ENCODE results near the gene MSANTD3. TPM values are rescaled to one million over a fixed set of nuclear protein-coding genes. Genes with fewer than 3 reads are reported as not detected.
"Not testable (repeated sequence)": the region's sequence is repeated elsewhere in the genome, so short reads cannot be mapped to it uniquely, and the experiment has no call there.

The MSANTD3 gene
- total and polyA plus RNA-seq, 7 experiments from 2014 or later, result 3.5 to 13.4 (median 7.5) TPM

DNA sequence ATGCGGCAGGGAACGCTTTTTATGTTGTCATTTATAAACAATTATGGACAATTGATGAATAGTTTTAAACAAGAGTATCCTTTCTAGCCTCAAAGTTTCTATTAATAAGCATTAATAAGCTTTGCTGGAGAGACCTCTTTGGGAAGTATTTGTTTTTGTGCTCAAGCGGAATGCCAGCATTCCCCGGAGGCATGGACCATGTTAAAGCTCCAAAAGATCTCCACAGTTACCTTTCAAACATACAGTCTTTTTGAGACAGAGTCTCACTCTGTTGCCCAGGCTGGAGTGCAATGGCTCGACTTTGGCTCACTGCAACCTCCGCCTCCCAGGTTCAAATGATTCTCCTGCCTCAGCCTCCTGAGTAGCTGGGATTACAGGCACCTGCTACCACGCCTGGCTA is 9.6 kb downstream of the MSANTD3 start:
- H3K36me3 ChIP-seq (ENCODE audit: control insufficient read depth in 2 of 3, insufficient read depth in 3 of 3, low read length in 3 of 3), result no peaks in the 10 kb centered on the region
- peak overlapping the region in 1 of 9 donors; percentile 63 for H3K27ac Mint-ChIP-seq
- no peak for ATAC-seq
- no peaks in the 10 kb centered on the region for H3K9me3 ChIP-seq (ENCODE audit: control insufficient read depth in 2 of 3, low read length in 3 of 3)
- H3K4me1 Mint-ChIP-seq, result peaks cover 2 to 18% (median 6%) of the 10 kb centered on the region in 7 donors
- H3K4me3 Mint-ChIP-seq, result no peak overlapping the region
- no peaks in the 10 kb centered on the region for H3K9me3 Mint-ChIP-seq
- H3K27me3 Mint-ChIP-seq, result no peaks in the 10 kb centered on the region
- H3K27me3 ChIP-seq (ENCODE audit: control insufficient read depth in 2 of 2, insufficient read depth in 2 of 2, low read length in 2 of 2), result no peaks in the 10 kb centered on the region
- peaks cover 0 to 7% (median 0%) of the 10 kb centered on the region in 5 donors for H3K36me3 Mint-ChIP-seq
- no peaks in the 10 kb centered on the region for H3K4me1 ChIP-seq (ENCODE audit: control insufficient read depth in 2 of 2, insufficient read depth in 2 of 2, low read length in 2 of 2)
- H3K4me3 ChIP-seq (ENCODE audit: low read length), result no peak overlapping the region
- no peak overlapping the region for H3K27ac ChIP-seq (ENCODE audit: low read depth, low read length)
- POLR2A ChIA-PET, result no interaction called here
- no peak for DNase-seq
- intact Hi-C loops (cut with micrococcal nuclease), result loop anchor here (5.0 to 10.0 kb wide), 3 partner anchors 161 to 629 kb away; partner anchors contain the start of gene NR4A3 (in 1 of the 2)
- CTCF ChIA-PET, result interaction anchor here (1.5 kb wide), 1 partner anchor 112 kb away, joined by 5 read pairs; no protein-coding TSS in a partner anchor

- no peaks in the 10 kb centered on the region for H3K27me3 ChIP-seq (ENCODE audit: control insufficient read depth in 2 of 2, insufficient read depth in 2 of 2, low read length in 2 of 2)
- H3K36me3 Mint-ChIP-seq, result peaks cover 0 to 16% (median 2%) of the 10 kb centered on the region in 5 donors
- H3K4me1 ChIP-seq (ENCODE audit: control insufficient read depth in 2 of 2, insufficient read depth in 2 of 2, low read length in 2 of 2), result no peaks in the 10 kb centered on the region
- H3K4me3 Mint-ChIP-seq, result no peak overlapping the region
- ChIA-PET CTCF (interaction anchor here (0.7 to 1.4 kb wide), 8 partner anchors 16 to 1288 kb away, joined by 3 to 5 read pairs (median 3); no protein-coding TSS in a partner anchor), POLR2A (no interaction called here)
- no peak overlapping the region for H3K4me3 ChIP-seq (ENCODE audit: low read length)
- H3K9me3 ChIP-seq (ENCODE audit: control insufficient read depth in 2 of 3, low read length in 3 of 3), result no peaks in the 10 kb centered on the region
- ATAC-seq, result peak; percentile 81
- no peak overlapping the region for H3K27ac ChIP-seq (ENCODE audit: low read depth, low read length)
- intact Hi-C loops (cut with micrococcal nuclease), result loop anchor here (1.0 to 10.0 kb wide), 11 partner anchors 12 to 1275 kb away; partner anchors contain the start of genes NR4A3 (in 1 of the 2) and TEX10 (in 1 of the 2)
- no peaks in the 10 kb centered on the region for H3K27me3 Mint-ChIP-seq
- H3K36me3 ChIP-seq (ENCODE audit: control insufficient read depth in 2 of 3, insufficient read depth in 3 of 3, low read length in 3 of 3), result no peaks in the 10 kb centered on the region
- H3K9me3 Mint-ChIP-seq, result no peaks in the 10 kb centered on the region
- H3K4me1 Mint-ChIP-seq, result peaks cover 0 to 13% (median 3%) of the 10 kb centered on the region in 7 donors
- DNase-seq, result peak; percentile 22 to 68 (median 52)
- no peak overlapping the region for H3K27ac Mint-ChIP-seq
These were observed 11.2 kb downstream of the MSANTD3 start for GRCh38 chr9:100437860-100438805.

DNA sequence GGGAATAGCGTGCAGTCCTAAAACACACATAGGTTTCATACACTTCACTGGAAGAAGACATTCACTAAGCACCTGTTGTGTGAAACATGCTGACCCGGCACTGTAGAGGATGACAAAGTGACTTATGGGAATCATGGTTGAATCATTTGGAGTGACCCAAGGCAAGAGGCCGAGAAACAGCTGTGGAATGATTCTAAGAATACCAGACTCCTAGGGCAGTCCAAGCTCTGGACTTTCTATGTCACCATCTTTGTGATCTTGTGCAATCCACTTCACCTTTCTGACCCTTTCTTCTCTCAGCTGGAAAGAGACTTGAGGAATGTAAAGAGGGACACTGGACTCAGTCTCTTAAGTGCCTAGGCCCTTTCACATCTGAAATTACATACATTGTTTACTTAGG is 13.1 kb downstream of the MSANTD3 start:
- Histone ChIP-seq H3K27me3 (ENCODE audit: control insufficient read depth in 2 of 2, insufficient read depth in 2 of 2, low read length in 2 of 2) (no peaks in the 10 kb centered on the region), H3K4me3 (ENCODE audit: low read length) (no peak overlapping the region), H3K4me1 (ENCODE audit: control insufficient read depth in 2 of 2, insufficient read depth in 2 of 2, low read length in 2 of 2) (no peaks in the 10 kb centered on the region), H3K9me3 (ENCODE audit: control insufficient read depth in 2 of 3, low read length in 3 of 3) (no peaks in the 10 kb centered on the region), H3K27ac (ENCODE audit: low read depth, low read length) (no peak overlapping the region), H3K36me3 (ENCODE audit: control insufficient read depth in 2 of 3, insufficient read depth in 3 of 3, low read length in 3 of 3) (peaks cover 0 to 6% (median 0%) of the 10 kb centered on the region in 3 experiments)
- no peak overlapping the region for H3K27ac Mint-ChIP-seq
- no peaks in the 10 kb centered on the region for H3K9me3 Mint-ChIP-seq
- peaks cover 0 to 10% (median 3%) of the 10 kb centered on the region in 7 donors for H3K4me1 Mint-ChIP-seq
- POLR2A ChIA-PET, result no interaction called here
- H3K4me3 Mint-ChIP-seq, result no peak overlapping the region
- CTCF ChIA-PET, result interaction anchor here (0.9 to 1.4 kb wide), 2 partner anchors 63 to 118 kb away, joined by 3 read pairs; no protein-coding TSS in a partner anchor
- H3K27me3 Mint-ChIP-seq, result no peaks in the 10 kb centered on the region
- no peak for DNase-seq
- peaks cover 0 to 22% (median 6%) of the 10 kb centered on the region in 5 donors for H3K36me3 Mint-ChIP-seq
- intact Hi-C loops (cut with micrococcal nuclease), result no loop called here
- ATAC-seq, result no peak

- H3K4me1 ChIP-seq (ENCODE audit: control insufficient read depth in 2 of 2, insufficient read depth in 2 of 2, low read length in 2 of 2); intact Hi-C loops (cut with micrococcal nuclease); H3K27me3 ChIP-seq (ENCODE audit: control insufficient read depth in 2 of 2, insufficient read depth in 2 of 2, low read length in 2 of 2); H3K27me3 Mint-ChIP-seq; H3K27ac ChIP-seq (ENCODE audit: low read depth, low read length); H3K4me3 ChIP-seq (ENCODE audit: low read length); POLR2A ChIA-PET; ATAC-seq; H3K9me3 Mint-ChIP-seq; DNase-seq; H3K27ac Mint-ChIP-seq; H3K9me3 ChIP-seq (ENCODE audit: control insufficient read depth in 2 of 3, low read length in 3 of 3); H3K4me3 Mint-ChIP-seq; H3K36me3 ChIP-seq (ENCODE audit: control insufficient read depth in 2 of 3, insufficient read depth in 3 of 3, low read length in 3 of 3): not testable (repeated sequence)
- Mint-ChIP-seq H3K4me1 (peaks cover 0 to 10% (median 3%) of the 10 kb centered on the region in 7 donors), H3K36me3 (peaks cover 0 to 22% (median 6%) of the 10 kb centered on the region in 5 donors)
- CTCF ChIA-PET, result interaction anchor here (0.9 kb wide), 1 partner anchor 64 kb away, joined by 3 read pairs; no protein-coding TSS in a partner anchor
These were observed 13.5 kb downstream of the MSANTD3 start for GRCh38 chr9:100440487-100440886.

GRCh38 chr9:100441911-100442361 is 15.0 kb downstream of the MSANTD3 start:
- CTCF ChIA-PET, result interaction anchor here (0.6 kb wide), 2 partner anchors 25 to 1256 kb away, joined by 3 to 4 read pairs; no protein-coding TSS in a partner anchor
- Histone ChIP-seq H3K4me3 (ENCODE audit: low read length) (no peak overlapping the region), H3K36me3 (ENCODE audit: control insufficient read depth in 2 of 3, insufficient read depth in 3 of 3, low read length in 3 of 3) (peaks cover 0 to 6% (median 0%) of the 10 kb centered on the region in 3 experiments), H3K27me3 (ENCODE audit: control insufficient read depth in 2 of 2, insufficient read depth in 2 of 2, low read length in 2 of 2) (no peaks in the 10 kb centered on the region), H3K9me3 (ENCODE audit: control insufficient read depth in 2 of 3, low read length in 3 of 3) (no peaks in the 10 kb centered on the region), H3K4me1 (ENCODE audit: control insufficient read depth in 2 of 2, insufficient read depth in 2 of 2, low read length in 2 of 2) (no peaks in the 10 kb centered on the region), H3K27ac (ENCODE audit: low read depth, low read length) (no peak overlapping the region)
- Mint-ChIP-seq H3K4me1 (peaks cover 0 to 10% (median 3%) of the 10 kb centered on the region in 7 donors), H3K27ac (no peak overlapping the region), H3K9me3 (peaks cover 0 to 2% (median 0%) of the 10 kb centered on the region in 11 donors), H3K4me3 (no peak overlapping the region), H3K27me3 (no peaks in the 10 kb centered on the region), H3K36me3 (peaks cover 0 to 28% (median 6%) of the 10 kb centered on the region in 5 donors)
- intact Hi-C loops (cut with micrococcal nuclease), result no loop called here
- POLR2A ChIA-PET, result no interaction called here
- ATAC-seq (no peak), DNase-seq (no peak)

- H3K27ac Mint-ChIP-seq, result no peak overlapping the region
- no peaks in the 10 kb centered on the region for H3K27me3 Mint-ChIP-seq
- no peaks in the 10 kb centered on the region for H3K9me3 ChIP-seq (ENCODE audit: control insufficient read depth in 2 of 3, low read length in 3 of 3)
- H3K36me3 ChIP-seq (ENCODE audit: control insufficient read depth in 2 of 3, insufficient read depth in 3 of 3, low read length in 3 of 3), result peaks cover 0 to 6% (median 0%) of the 10 kb centered on the region in 3 experiments
- H3K36me3 Mint-ChIP-seq, result peaks cover 3 to 31% (median 6%) of the 10 kb centered on the region in 5 donors
- H3K4me3 ChIP-seq (ENCODE audit: low read length), result no peak overlapping the region
- no peak overlapping the region for H3K4me3 Mint-ChIP-seq
- no peaks in the 10 kb centered on the region for H3K4me1 ChIP-seq (ENCODE audit: control insufficient read depth in 2 of 2, insufficient read depth in 2 of 2, low read length in 2 of 2)
- ATAC-seq, result no peak
- POLR2A ChIA-PET, result interaction anchor here (0.7 kb wide), 1 partner anchor 802 kb away, joined by 3 read pairs; no protein-coding TSS in a partner anchor
- peaks cover 0 to 5% (median 2%) of the 10 kb centered on the region in 7 donors for H3K4me1 Mint-ChIP-seq
- H3K27ac ChIP-seq (ENCODE audit: low read depth, low read length), result no peak overlapping the region
- no peaks in the 10 kb centered on the region for H3K27me3 ChIP-seq (ENCODE audit: control insufficient read depth in 2 of 2, insufficient read depth in 2 of 2, low read length in 2 of 2)
- DNase-seq, result no peak
- intact Hi-C loops (cut with micrococcal nuclease), result no loop called here
- peaks cover 0 to 2% (median 0%) of the 10 kb centered on the region in 11 donors for H3K9me3 Mint-ChIP-seq
- CTCF ChIA-PET, result no interaction called here
These were observed 17.1 kb downstream of the MSANTD3 start for GRCh38 chr9:100443781-100444768.

Data from naive thymus-derived CD4-positive, alpha-beta T cell (primary cell).